SU-DHL-6 (cell line): ENCODE measurements around the gene GNL3.

Source experiments
- EZH2phosphoT487 ChIP-seq: fragments of 200-600 bp; sonication (generic), shearing (Covaris generic); conservative IDR thresholded peaks from 2 replicates; pipeline ENCODE4 v1.6.1; 2018; ENCODE audit warnings: mild to moderate bottlenecking, antibody characterized with exemption, low read length, moderate library complexity, mixed read lengths
- TF ChIP-seq, protein P1 (sequence below): fragments of 200-600 bp; sonication (generic); IDR thresholded peaks from one replicate; pipeline ENCODE4 v1.5.1; 2017; ENCODE audit warnings: antibody characterized with exemption, mild to moderate bottlenecking, low read length, moderate library complexity; ENCODE audit not compliant: insufficient read depth, poor library complexity, severe bottlenecking

DNA sequence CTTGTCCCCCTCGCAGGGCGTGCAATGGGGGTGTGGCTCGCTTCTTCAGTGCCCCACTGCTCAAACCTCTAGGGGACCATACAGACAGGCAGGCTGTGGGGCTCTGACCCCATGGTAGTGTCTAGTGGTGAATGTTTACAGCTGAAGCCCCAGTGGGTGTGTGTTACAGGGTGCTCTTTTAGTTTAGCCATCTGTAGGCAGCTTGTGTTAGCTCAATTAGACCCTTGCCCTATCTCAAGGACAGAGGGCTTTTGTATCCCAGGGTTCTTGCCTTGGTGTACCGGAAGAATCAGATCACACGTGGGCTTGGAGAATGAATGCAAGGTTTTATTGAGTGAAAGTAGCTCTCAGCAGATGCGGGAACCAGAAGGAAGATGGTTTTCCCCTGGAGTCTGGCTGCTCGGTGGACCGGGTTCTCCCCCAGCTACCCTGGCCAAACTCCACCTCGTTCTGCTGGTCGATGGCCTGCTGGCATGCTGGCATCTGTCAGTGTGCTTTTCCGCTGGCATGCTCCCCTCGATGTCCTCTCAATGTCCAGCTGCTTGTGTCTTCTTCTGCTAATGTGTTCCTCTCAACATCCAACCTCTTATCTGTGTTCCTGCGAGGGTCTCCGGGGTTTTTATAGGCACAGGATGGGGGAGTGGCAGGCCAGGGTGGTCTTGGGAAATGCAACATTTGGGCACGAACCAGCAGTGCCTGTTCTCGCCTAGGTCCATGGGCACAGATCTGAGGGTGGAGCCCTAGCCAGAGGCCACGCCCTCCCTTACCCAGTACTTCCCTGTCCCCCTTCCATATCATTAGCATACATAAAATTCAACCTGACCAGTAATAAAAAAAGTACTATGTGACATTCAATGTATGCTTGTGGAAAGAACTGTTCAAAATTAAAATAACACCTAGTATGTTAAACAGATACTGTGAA is 26.7 kb downstream of the GNL3 start:
- TF ChIP-seq, protein P1, sequence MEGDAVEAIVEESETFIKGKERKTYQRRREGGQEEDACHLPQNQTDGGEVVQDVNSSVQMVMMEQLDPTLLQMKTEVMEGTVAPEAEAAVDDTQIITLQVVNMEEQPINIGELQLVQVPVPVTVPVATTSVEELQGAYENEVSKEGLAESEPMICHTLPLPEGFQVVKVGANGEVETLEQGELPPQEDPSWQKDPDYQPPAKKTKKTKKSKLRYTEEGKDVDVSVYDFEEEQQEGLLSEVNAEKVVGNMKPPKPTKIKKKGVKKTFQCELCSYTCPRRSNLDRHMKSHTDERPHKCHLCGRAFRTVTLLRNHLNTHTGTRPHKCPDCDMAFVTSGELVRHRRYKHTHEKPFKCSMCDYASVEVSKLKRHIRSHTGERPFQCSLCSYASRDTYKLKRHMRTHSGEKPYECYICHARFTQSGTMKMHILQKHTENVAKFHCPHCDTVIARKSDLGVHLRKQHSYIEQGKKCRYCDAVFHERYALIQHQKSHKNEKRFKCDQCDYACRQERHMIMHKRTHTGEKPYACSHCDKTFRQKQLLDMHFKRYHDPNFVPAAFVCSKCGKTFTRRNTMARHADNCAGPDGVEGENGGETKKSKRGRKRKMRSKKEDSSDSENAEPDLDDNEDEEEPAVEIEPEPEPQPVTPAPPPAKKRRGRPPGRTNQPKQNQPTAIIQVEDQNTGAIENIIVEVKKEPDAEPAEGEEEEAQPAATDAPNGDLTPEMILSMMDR = no peak
- TF ChIP-seq EZH2phosphoT487 = no peak
